GM21423 (cell line): ENCODE measurements around the gene TPSB2.
"Not testable (repeated sequence)": the region's sequence is repeated elsewhere in the genome, so short reads cannot be mapped to it uniquely, and the experiment has no call there.

Source experiments
- ATAC-seq: cut with Tn5 transposase; IDR thresholded peaks from one replicate; pipeline ENCODE4 v1.9.1; 2021; ENCODE audit warnings: mild to moderate bottlenecking, moderate library complexity; ENCODE audit not compliant: unreplicated experiment

TPSB2 gene

GRCh38 chr16:1206786-1207185 lies 23.2 kb downstream of the TPSB2 start:
- no peak for ATAC-seq

- no peak for ATAC-seq
These were observed 23.7 kb downstream of the TPSB2 start for GRCh38 chr16:1206326-1206725.

GRCh38 chr16:1204933-1205332 lies 25.1 kb downstream of the TPSB2 start:
- ATAC-seq, result no peak

GRCh38 chr16:1202274-1202673 lies 27.7 kb downstream of the TPSB2 start:
- ATAC-seq, result no peak

- ATAC-seq, result no peak
These were observed 28.5 kb downstream of the TPSB2 start for GRCh38 chr16:1201444-1201843.

GRCh38 chr16:1200014-1200627 lies 29.9 kb downstream of the TPSB2 start:
- no peak for ATAC-seq

- ATAC-seq, result no peak
These were observed 30.5 kb downstream of the TPSB2 start for GRCh38 chr16:1199347-1200013.

GRCh38 chr16:1198671-1199346 lies 31.2 kb downstream of the TPSB2 start:
- not testable (repeated sequence) for ATAC-seq

- no peak for ATAC-seq
These were observed 31.8 kb downstream of the TPSB2 start for GRCh38 chr16:1198194-1198593.

GRCh38 chr16:1197237-1197866 lies 32.6 kb downstream of the TPSB2 start:
- ATAC-seq, result no peak

- ATAC-seq, result no peak
These were observed 33.5 kb downstream of the TPSB2 start for GRCh38 chr16:1196494-1196893.

- no peak for ATAC-seq
These were observed 34.7 kb downstream of the TPSB2 start for GRCh38 chr16:1195393-1195666.

GRCh38 chr16:1194665-1195392 lies 35.2 kb downstream of the TPSB2 start:
- ATAC-seq, result no peak

- no peak for ATAC-seq
These were observed 36.0 kb downstream of the TPSB2 start for GRCh38 chr16:1193825-1194581.

- no peak for ATAC-seq
These were observed 36.7 kb downstream of the TPSB2 start for GRCh38 chr16:1193143-1193824.

- ATAC-seq, result no peak
These were observed 37.5 kb downstream of the TPSB2 start for GRCh38 chr16:1192384-1193073.

- ATAC-seq, result not testable (repeated sequence)
These were observed 39.2 kb downstream of the TPSB2 start for GRCh38 chr16:1190789-1191188.

- ATAC-seq, result no peak
These were observed 40.5 kb downstream of the TPSB2 start for GRCh38 chr16:1189455-1189854.

- ATAC-seq, result no peak
These were observed 41.4 kb downstream of the TPSB2 start for GRCh38 chr16:1188432-1189189.
